K562 (cell line): ENCODE data around the gene DAZAP1. TPM values are rescaled to one million over a fixed set of nuclear protein-coding genes. Genes with fewer than 3 reads are reported as not detected.

Source experiments
- BDP1 ChIP-seq: IDR thresholded peaks from 3 replicates; pipeline ENCODE4 v1.6.1; 2011; ENCODE audit not compliant: insufficient read length, insufficient read depth
- CBX5 ChIP-seq: IDR thresholded peaks from 2 replicates; pipeline ENCODE4 v1.6.1; 2014; ENCODE audit warnings: low read depth, borderline replicate concordance
- CEBPG ChIP-seq, 3 experiments: fragments of 200-800 bp in 1 of 3; sonication (Bioruptor generic) in 1 of 3; sonication (generic) in 1 of 3; formaldehyde crosslinking in 1 of 3; IDR thresholded peaks in 2 of 3; conservative IDR thresholded peaks in 1 of 3; 2 replicates each; pipeline versions ENCODE4 v1.6.1 to v1.8.0; 2016 to 2022; ENCODE audit warnings: missing compliant biosample characterization in 2 of 3, missing genetic modification characterization in 2 of 3, mild to moderate bottlenecking in 1 of 3, missing genetic modification reagents in 1 of 3
- CHD4 ChIP-seq: fragments of 200-600 bp; sonication (generic); IDR thresholded peaks from 3 replicates; pipeline ENCODE4 v1.6.1; 2012; ENCODE audit warnings: low read depth, mild to moderate bottlenecking, mixed read lengths, low read length, inconsistent platforms; ENCODE audit not compliant: insufficient read depth, insufficient replicate concordance, poor library complexity, severe bottlenecking
- DACH1 ChIP-seq: fragments of 450-650 bp; IDR thresholded peaks from 2 replicates; pipeline ENCODE4 v1.6.1; 2018; ENCODE audit not compliant: partially characterized antibody
- EGR1 ChIP-seq: fragments of 450-650 bp; conservative IDR thresholded peaks from 2 replicates; pipeline ENCODE4 v1.6.1; 2017; ENCODE audit warnings: mild to moderate bottlenecking
- MBD2 ChIP-seq: sonication (generic); IDR thresholded peaks from 2 replicates; pipeline ENCODE4 v1.6.1; 2016; ENCODE audit warnings: low read depth, borderline replicate concordance
- NEUROD1 ChIP-seq: fragments of 150-350 bp; IDR thresholded peaks from 2 replicates; pipeline ENCODE4 v1.6.1; 2014; ENCODE audit warnings: borderline replicate concordance, low read length, low read depth; ENCODE audit not compliant: partially characterized antibody
- SPI1 ChIP-seq: IDR thresholded peaks from 2 replicates; pipeline ENCODE4 v1.6.1; 2011; ENCODE audit warnings: low read depth, low read length, control low read depth, borderline replicate concordance
- STAT5B ChIP-seq: fragments of 250-450 bp; sonication (Bioruptor Pico); IDR thresholded peaks from 2 replicates; pipeline ENCODE4 v1.8.0; 2021; ENCODE audit warnings: mild to moderate bottlenecking, inconsistent platforms
- ZNF197 ChIP-seq: fragments of 200-800 bp; sonication (Bioruptor generic); IDR thresholded peaks from 2 replicates; pipeline ENCODE4 v1.6.1; 2016; ENCODE audit warnings: low read depth, missing genetic modification characterization, missing compliant biosample characterization
- ZNF24 ChIP-seq: fragments of 450-650 bp; IDR thresholded peaks from 2 replicates; pipeline ENCODE4 v1.6.1; 2016
- ZNF3 ChIP-seq: fragments of 250-450 bp; sonication (Bioruptor Pico); IDR thresholded peaks from 2 replicates; pipeline ENCODE4 v1.5.0; 2021; ENCODE audit warnings: mild to moderate bottlenecking, moderate library complexity
- ZNF586 ChIP-seq: fragments of 450-650 bp; formaldehyde crosslinking; conservative IDR thresholded peaks from 2 replicates; pipeline ENCODE4 v1.4.0; 2020; ENCODE audit warnings: mild to moderate bottlenecking, moderate library complexity
- ZNF780A ChIP-seq: fragments of 250-450 bp; sonication (Bioruptor Pico); IDR thresholded peaks from 2 replicates; pipeline ENCODE4 v1.5.0; 2021; ENCODE audit warnings: mild to moderate bottlenecking
- polyA plus RNA-seq, 8 experiments: library from polyadenylated mRNA; depleted of rRNA in 4 of 8; stranded (reverse) in 5 of 8; unstranded in 3 of 8; fragments of >200 nt; fragmentation: Nextera tagmentation in 2 of 8; fragmentation: Illumina TruSeq in 1 of 8; extraction: Ambion mirVana in 2 of 8; extraction: Trizol in 1 of 8; gene quantifications; 2 replicates each; pipeline versions ENCODE4 v1.2.1 to v1.2.3, GENCODE V29; 2011 to 2014; ENCODE audit warnings: inconsistent platforms in 1 of 8, missing spikeins in 1 of 8
- total RNA-seq, 7 experiments: library from RNA; depleted of rRNA in 6 of 7; stranded (reverse); fragments of >200 nt in 6 of 7; fragmentation: Illumina TruSeq in 2 of 7; extraction: Trizol in 2 of 7; gene quantifications; 2 replicates each; pipeline versions ENCODE4 v1.2.1 to v1.2.3, GENCODE V29; 2011 to 2021; ENCODE audit warnings: low replicate concordance in 1 of 7
- TF ChIP-seq, protein P1 (sequence below): fragments of 450-650 bp; IDR thresholded peaks from 2 replicates; pipeline ENCODE4 v1.6.1; 2016; ENCODE audit warnings: borderline replicate concordance
- TF ChIP-seq, protein P2 (sequence below): sonication (generic); formaldehyde crosslinking; IDR thresholded peaks from 2 replicates; pipeline ENCODE4 v1.8.0; 2022; ENCODE audit warnings: missing genetic modification reagents, mild to moderate bottlenecking, borderline replicate concordance
- TF ChIP-seq, protein P3 (sequence below): fragments of 450-650 bp; formaldehyde crosslinking; IDR thresholded peaks from 2 replicates; pipeline ENCODE4 v1.4.0; 2022; ENCODE audit warnings: missing genetic modification characterization
- TF ChIP-seq, protein P4 (sequence below), 2 experiments: fragments of 450-650 bp; IDR thresholded peaks; 2 replicates each; pipeline ENCODE4 v1.6.1; 2018; ENCODE audit warnings: mild to moderate bottlenecking in 2 of 2, low read depth in 1 of 2; ENCODE audit not compliant: partially characterized antibody in 2 of 2

The DAZAP1 gene
- total and polyA plus RNA-seq, 9 of the 15 experiments (the other 6 are each of a cell fraction or from before 2014, with no cell fraction given) = 10.8 to 289 (median 142) TPM

DNA sequence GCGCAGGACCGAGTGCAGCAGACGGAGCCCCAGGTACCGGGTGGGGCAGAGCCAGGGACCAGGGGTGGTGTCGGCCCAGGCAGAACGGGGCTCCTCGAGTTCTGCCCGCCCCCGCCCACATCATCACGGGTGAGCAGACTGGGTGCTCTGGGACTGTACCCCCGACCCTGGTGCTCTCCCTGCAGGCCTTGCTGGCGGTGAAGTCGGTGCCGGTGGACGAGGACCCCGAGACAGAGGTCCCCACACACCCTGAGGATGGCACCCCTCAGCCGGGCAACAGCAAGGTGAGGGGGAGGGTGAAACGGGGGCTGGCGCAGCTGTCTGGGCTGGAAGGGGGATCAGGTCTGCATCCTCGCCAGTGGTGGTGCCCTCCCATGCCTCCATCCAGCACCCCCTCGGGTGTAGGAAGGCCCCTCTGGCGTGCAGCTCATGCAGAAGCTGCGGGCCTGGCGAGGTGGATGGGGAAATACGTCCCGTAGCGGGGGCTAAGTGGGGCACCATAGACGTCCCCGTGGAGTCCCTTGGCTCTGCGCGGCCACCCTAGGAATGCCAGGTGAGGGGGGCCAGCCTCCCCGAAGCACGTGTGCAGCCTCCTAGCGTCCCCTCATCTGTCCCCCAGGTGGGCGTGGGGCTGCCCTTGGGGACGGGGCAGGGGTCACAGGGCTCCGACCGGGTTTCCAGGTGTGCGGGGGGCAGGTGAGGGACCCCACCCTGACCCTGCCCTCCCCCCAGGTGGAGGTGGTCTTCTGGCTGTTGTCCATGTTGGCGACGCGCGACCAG, 48.9 kb downstream of the DAZAP1 start (continued):
- TF ChIP-seq, protein P1, sequence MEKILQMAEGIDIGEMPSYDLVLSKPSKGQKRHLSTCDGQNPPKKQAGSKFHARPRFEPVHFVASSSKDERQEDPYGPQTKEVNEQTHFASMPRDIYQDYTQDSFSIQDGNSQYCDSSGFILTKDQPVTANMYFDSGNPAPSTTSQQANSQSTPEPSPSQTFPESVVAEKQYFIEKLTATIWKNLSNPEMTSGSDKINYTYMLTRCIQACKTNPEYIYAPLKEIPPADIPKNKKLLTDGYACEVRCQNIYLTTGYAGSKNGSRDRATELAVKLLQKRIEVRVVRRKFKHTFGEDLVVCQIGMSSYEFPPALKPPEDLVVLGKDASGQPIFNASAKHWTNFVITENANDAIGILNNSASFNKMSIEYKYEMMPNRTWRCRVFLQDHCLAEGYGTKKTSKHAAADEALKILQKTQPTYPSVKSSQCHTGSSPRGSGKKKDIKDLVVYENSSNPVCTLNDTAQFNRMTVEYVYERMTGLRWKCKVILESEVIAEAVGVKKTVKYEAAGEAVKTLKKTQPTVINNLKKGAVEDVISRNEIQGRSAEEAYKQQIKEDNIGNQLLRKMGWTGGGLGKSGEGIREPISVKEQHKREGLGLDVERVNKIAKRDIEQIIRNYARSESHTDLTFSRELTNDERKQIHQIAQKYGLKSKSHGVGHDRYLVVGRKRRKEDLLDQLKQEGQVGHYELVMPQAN = no peak
- TF ChIP-seq NEUROD1 = no peak
- TF ChIP-seq EGR1 = peak; percentile 62
- TF ChIP-seq CEBPG (CRISPR knock-in tag; IDR thresholded peaks at IDR 0.05) = no peak
- TF ChIP-seq CEBPG (tag; conservative IDR thresholded peaks at IDR 0.05 in 1 of 2, IDR thresholded peaks at IDR 0.05 in 1 of 2) = no peak
- TF ChIP-seq, protein P2, sequence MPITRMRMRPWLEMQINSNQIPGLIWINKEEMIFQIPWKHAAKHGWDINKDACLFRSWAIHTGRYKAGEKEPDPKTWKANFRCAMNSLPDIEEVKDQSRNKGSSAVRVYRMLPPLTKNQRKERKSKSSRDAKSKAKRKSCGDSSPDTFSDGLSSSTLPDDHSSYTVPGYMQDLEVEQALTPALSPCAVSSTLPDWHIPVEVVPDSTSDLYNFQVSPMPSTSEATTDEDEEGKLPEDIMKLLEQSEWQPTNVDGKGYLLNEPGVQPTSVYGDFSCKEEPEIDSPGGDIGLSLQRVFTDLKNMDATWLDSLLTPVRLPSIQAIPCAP (CRISPR knock-in tag) = no peak
- TF ChIP-seq DACH1 = no peak
- TF ChIP-seq ZNF780A (CRISPR knock-in tag) = peak; percentile 9; the same call in 1 of the 2 replicates
- no peak for TF ChIP-seq ZNF197 (CRISPR knock-in tag)
- 0 out of 2 replicates have a peak, but pooled peaks have one; percentile 1 for TF ChIP-seq MBD2
- TF ChIP-seq ZNF3 (CRISPR knock-in tag) = no peak
- no peak for TF ChIP-seq SPI1
- TF ChIP-seq, protein P3, sequence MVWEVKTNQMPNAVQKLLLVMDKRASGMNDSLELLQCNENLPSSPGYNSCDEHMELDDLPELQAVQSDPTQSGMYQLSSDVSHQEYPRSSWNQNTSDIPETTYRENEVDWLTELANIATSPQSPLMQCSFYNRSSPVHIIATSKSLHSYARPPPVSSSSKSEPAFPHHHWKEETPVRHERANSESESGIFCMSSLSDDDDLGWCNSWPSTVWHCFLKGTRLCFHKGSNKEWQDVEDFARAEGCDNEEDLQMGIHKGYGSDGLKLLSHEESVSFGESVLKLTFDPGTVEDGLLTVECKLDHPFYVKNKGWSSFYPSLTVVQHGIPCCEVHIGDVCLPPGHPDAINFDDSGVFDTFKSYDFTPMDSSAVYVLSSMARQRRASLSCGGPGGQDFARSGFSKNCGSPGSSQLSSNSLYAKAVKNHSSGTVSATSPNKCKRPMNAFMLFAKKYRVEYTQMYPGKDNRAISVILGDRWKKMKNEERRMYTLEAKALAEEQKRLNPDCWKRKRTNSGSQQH (CRISPR knock-in tag) = 0 out of 2 replicates have a peak, but pooled peaks have one; percentile 15
- TF ChIP-seq CHD4 = no peak
- no peak for TF ChIP-seq STAT5B (CRISPR knock-in tag)
- no peak for TF ChIP-seq BDP1
- no peak for TF ChIP-seq ZNF24
- no peak for TF ChIP-seq ZNF586 (CRISPR knock-in tag)
- TF ChIP-seq, protein P4, sequence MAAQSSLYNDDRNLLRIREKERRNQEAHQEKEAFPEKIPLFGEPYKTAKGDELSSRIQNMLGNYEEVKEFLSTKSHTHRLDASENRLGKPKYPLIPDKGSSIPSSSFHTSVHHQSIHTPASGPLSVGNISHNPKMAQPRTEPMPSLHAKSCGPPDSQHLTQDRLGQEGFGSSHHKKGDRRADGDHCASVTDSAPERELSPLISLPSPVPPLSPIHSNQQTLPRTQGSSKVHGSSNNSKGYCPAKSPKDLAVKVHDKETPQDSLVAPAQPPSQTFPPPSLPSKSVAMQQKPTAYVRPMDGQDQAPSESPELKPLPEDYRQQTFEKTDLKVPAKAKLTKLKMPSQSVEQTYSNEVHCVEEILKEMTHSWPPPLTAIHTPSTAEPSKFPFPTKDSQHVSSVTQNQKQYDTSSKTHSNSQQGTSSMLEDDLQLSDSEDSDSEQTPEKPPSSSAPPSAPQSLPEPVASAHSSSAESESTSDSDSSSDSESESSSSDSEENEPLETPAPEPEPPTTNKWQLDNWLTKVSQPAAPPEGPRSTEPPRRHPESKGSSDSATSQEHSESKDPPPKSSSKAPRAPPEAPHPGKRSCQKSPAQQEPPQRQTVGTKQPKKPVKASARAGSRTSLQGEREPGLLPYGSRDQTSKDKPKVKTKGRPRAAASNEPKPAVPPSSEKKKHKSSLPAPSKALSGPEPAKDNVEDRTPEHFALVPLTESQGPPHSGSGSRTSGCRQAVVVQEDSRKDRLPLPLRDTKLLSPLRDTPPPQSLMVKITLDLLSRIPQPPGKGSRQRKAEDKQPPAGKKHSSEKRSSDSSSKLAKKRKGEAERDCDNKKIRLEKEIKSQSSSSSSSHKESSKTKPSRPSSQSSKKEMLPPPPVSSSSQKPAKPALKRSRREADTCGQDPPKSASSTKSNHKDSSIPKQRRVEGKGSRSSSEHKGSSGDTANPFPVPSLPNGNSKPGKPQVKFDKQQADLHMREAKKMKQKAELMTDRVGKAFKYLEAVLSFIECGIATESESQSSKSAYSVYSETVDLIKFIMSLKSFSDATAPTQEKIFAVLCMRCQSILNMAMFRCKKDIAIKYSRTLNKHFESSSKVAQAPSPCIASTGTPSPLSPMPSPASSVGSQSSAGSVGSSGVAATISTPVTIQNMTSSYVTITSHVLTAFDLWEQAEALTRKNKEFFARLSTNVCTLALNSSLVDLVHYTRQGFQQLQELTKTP (IDR thresholded peaks at IDR 0.05; ENCODE audit: low read depth in 1 of 2, partially characterized antibody in 2 of 2) = no peak
- no peak for TF ChIP-seq CBX5
